Naive thymus-derived CD8-positive, alpha-beta T cell (primary cell): Measurements from ENCODE around the gene CD79A. TPM values are rescaled to one million over a fixed set of nuclear protein-coding genes. Genes with fewer than 3 reads are reported as not detected.
A peak's percentile ranks its signal among the peaks of the same experiment; 100 is the strongest.

Source experiments
- ATAC-seq, 2 donors: fragments of 150-1000 bp; cut with Tn5 transposase in 1 of 2; sonication (Bioruptor Pico), chemical (Tn5 transposase) in 1 of 2; 1 replicate in 1 of 2; 2 replicates in 1 of 2; pipeline ENCODE4 v1.10.0; 2021; ENCODE audit warnings: mild to moderate bottlenecking in 2 of 2, moderate library complexity in 2 of 2
- POLR2A ChIA-PET: fragments of 350-600 bp; sonication (Branson Sonifier 250); formaldehyde crosslinking; loops from one replicate; lab custom pipeline; 2021; ENCODE audit warnings: antibody characterized with exemption; lab: Charles Lee
- DNase-seq, 10 donors: peaks; one replicate each; pipeline versions ENCODE4 v3.0.0 to v3.0.0-alpha.2; 2020 to 2022
- H3K27ac Mint-ChIP-seq, 10 donors: one replicate each; pipeline ENCODE4 v1.8.0; 2020 to 2022; ENCODE audit warnings: mild to moderate bottlenecking in 10 of 10, mixed read lengths in 10 of 10, moderate library complexity in 4 of 10, inconsistent platforms in 1 of 10
- H3K27me3 Mint-ChIP-seq, 5 donors: one replicate each; pipeline ENCODE4 v1.8.0; 2021 to 2022; ENCODE audit warnings: mixed read lengths in 5 of 5
- H3K36me3 Mint-ChIP-seq, 3 donors: one replicate each; pipeline ENCODE4 v1.8.0; 2020 to 2022; ENCODE audit warnings: mixed read lengths in 3 of 3, mild to moderate bottlenecking in 2 of 3, inconsistent platforms in 1 of 3
- H3K4me1 Mint-ChIP-seq, 4 donors: one replicate each; pipeline ENCODE4 v1.8.0; 2021 to 2022; ENCODE audit warnings: mixed read lengths in 4 of 4
- H3K4me3 Mint-ChIP-seq, 10 donors: one replicate each; pipeline ENCODE4 v1.8.0; 2020 to 2022; ENCODE audit warnings: mild to moderate bottlenecking in 10 of 10, mixed read lengths in 10 of 10, moderate library complexity in 6 of 10, inconsistent platforms in 1 of 10
- H3K9me3 Mint-ChIP-seq, 9 donors: one replicate each; pipeline ENCODE4 v1.8.0; 2020 to 2022; ENCODE audit warnings: mixed read lengths in 9 of 9, mild to moderate bottlenecking in 3 of 9, inconsistent platforms in 1 of 9, moderate library complexity in 1 of 9
- polyA plus RNA-seq, 3 donors: library from polyadenylated mRNA; unstranded; fragments of 300-500 nt; fragmentation: Illumina TruSeq; gene quantifications; one replicate each; pipeline ENCODE4 v1.2.3, GENCODE V29; 2021
- total RNA-seq, 8 experiments: library from RNA in 2 of 8; stranded (reverse) in 2 of 8; gene quantifications; one replicate each; pipeline ENCODE4 v1.2.3 and lab custom pipeline; 2021 to 2026

CD79A gene
- total and polyA plus RNA-seq, 5 experiments from 2014 or later = 48.6 to 88.2 (median 54.9) TPM

- Mint-ChIP-seq H3K4me1 (peaks cover 29 to 74% (median 49%) of the 10 kb centered on the region in 4 donors), H3K9me3 (no peaks in the 10 kb centered on the region), H3K27ac (peak overlapping the region; percentile 94 to 100 (median 99)), H3K27me3 (peaks cover 0 to 1% (median 0%) of the 10 kb centered on the region in 5 donors), H3K4me3 (peak overlapping the region; percentile 94 to 99 (median 97)), H3K36me3 (peaks cover 9 to 53% (median 35%) of the 10 kb centered on the region in 3 donors)
- peak; percentile 56 to 58 for ATAC-seq
- peak; percentile 65 to 94 (median 84) for DNase-seq
- POLR2A ChIA-PET = interaction anchor here (0.6 to 13.9 kb wide), 15 partner anchors 9 to 345 kb away, joined by 3 to 819 read pairs (median 7); partner anchors contain the start of genes CD79A, ERFL, RABAC1 and RPS19
Measured at GRCh38 chr19:41887711-41888382, 10.8 kb downstream of the CD79A start.

- POLR2A ChIA-PET = interaction anchor here (1.3 to 13.9 kb wide), 12 partner anchors 17 to 187 kb away, joined by 3 to 819 read pairs (median 10); partner anchors contain the start of genes CD79A, ERFL, RABAC1 and RPS19
- ATAC-seq (peak; percentile 5 to 42), DNase-seq (peak in 8 of 10 donors; percentile 43 to 78 (median 74))
- Mint-ChIP-seq H3K4me1 (peaks cover 32 to 77% (median 56%) of the 10 kb centered on the region in 4 donors), H3K9me3 (no peaks in the 10 kb centered on the region), H3K27ac (peak overlapping the region; percentile 94 to 100 (median 99)), H3K4me3 (peak overlapping the region; percentile 94 to 99 (median 97)), H3K36me3 (peaks cover 9 to 57% (median 33%) of the 10 kb centered on the region in 3 donors), H3K27me3 (peaks cover 0 to 1% (median 0%) of the 10 kb centered on the region in 5 donors)
Measured at GRCh38 chr19:41888926-41889325, 11.8 kb downstream of the CD79A start.

- peaks cover 0 to 1% (median 0%) of the 10 kb centered on the region in 5 donors for H3K27me3 Mint-ChIP-seq
- peak overlapping the region; percentile 94 to 100 (median 99) for H3K27ac Mint-ChIP-seq
- ATAC-seq (no peak), DNase-seq (no peak)
- H3K36me3 Mint-ChIP-seq = peaks cover 9 to 65% (median 33%) of the 10 kb centered on the region in 3 donors
- no peaks in the 10 kb centered on the region for H3K9me3 Mint-ChIP-seq
- POLR2A ChIA-PET = interaction anchor here (1.3 to 13.9 kb wide), 9 partner anchors 9 to 69 kb away, joined by 4 to 819 read pairs (median 176); partner anchors contain the start of genes CD79A, ERFL, RABAC1 and RPS19
- peaks cover 33 to 80% (median 62%) of the 10 kb centered on the region in 4 donors for H3K4me1 Mint-ChIP-seq
- peak overlapping the region; percentile 94 to 99 (median 97) for H3K4me3 Mint-ChIP-seq
Measured at GRCh38 chr19:41889896-41890295, 12.8 kb downstream of the CD79A start.

- H3K4me1 Mint-ChIP-seq = peaks cover 35 to 80% (median 66%) of the 10 kb centered on the region in 4 donors
- peak overlapping the region; percentile 13 to 99 (median 92) for H3K27ac Mint-ChIP-seq
- ATAC-seq (no peak), DNase-seq (no peak)
- POLR2A ChIA-PET = interaction anchor here (0.7 to 13.9 kb wide), 9 partner anchors 10 to 68 kb away, joined by 3 to 819 read pairs (median 21); partner anchors contain the start of genes CD79A, ERFL, RABAC1 and RPS19
- peaks cover 9 to 68% (median 36%) of the 10 kb centered on the region in 3 donors for H3K36me3 Mint-ChIP-seq
- no peaks in the 10 kb centered on the region for H3K9me3 Mint-ChIP-seq
- peak overlapping the region in 6 of 10 donors; percentile 48 to 97 (median 74) for H3K4me3 Mint-ChIP-seq
- peaks cover 0 to 1% (median 0%) of the 10 kb centered on the region in 5 donors for H3K27me3 Mint-ChIP-seq
Measured at GRCh38 chr19:41890936-41891335, 13.9 kb downstream of the CD79A start.

GRCh38 chr19:41892173-41892902 lies 15.3 kb downstream of the CD79A start:
- Mint-ChIP-seq H3K4me1 (peaks cover 34 to 75% (median 70%) of the 10 kb centered on the region in 4 donors), H3K27ac (peak overlapping the region; percentile 83 to 99 (median 92)), H3K27me3 (peaks cover 0 to 1% (median 0%) of the 10 kb centered on the region in 5 donors), H3K36me3 (peaks cover 4 to 66% (median 23%) of the 10 kb centered on the region in 3 donors), H3K4me3 (peak overlapping the region in 7 of 10 donors; percentile 69 to 97 (median 81)), H3K9me3 (no peaks in the 10 kb centered on the region)
- POLR2A ChIA-PET = interaction anchor here (1.4 to 13.9 kb wide), 8 partner anchors 9 to 55 kb away, joined by 3 to 819 read pairs (median 98); partner anchors contain the start of genes CD79A, ERFL and RPS19
- no peak for DNase-seq
- no peak for ATAC-seq

- Mint-ChIP-seq H3K4me1 (peaks cover 37 to 81% (median 75%) of the 10 kb centered on the region in 4 donors), H3K9me3 (no peaks in the 10 kb centered on the region), H3K27me3 (no peaks in the 10 kb centered on the region), H3K4me3 (peak overlapping the region in 9 of 10 donors; percentile 53 to 86 (median 74)), H3K36me3 (peaks cover 4 to 73% (median 25%) of the 10 kb centered on the region in 3 donors), H3K27ac (peak overlapping the region; percentile 78 to 98 (median 90))
- POLR2A ChIA-PET = interaction anchor here (2.3 to 3.9 kb wide), 2 partner anchors 15 to 28 kb away, joined by 5 to 61 read pairs; no protein-coding TSS in a partner anchor
- DNase-seq (peak in 1 of 10 donors; percentile 42), ATAC-seq (peak; percentile 19 to 41)
Measured at GRCh38 chr19:41893899-41894298, 16.8 kb downstream of the CD79A start.

GRCh38 chr19:41894350-41894749 lies 17.3 kb downstream of the CD79A start:
- Mint-ChIP-seq H3K4me3 (peak overlapping the region in 9 of 10 donors; percentile 14 to 86 (median 74)), H3K9me3 (no peaks in the 10 kb centered on the region), H3K27ac (peak overlapping the region; percentile 78 to 98 (median 90)), H3K36me3 (peaks cover 9 to 73% (median 21%) of the 10 kb centered on the region in 3 donors), H3K27me3 (no peaks in the 10 kb centered on the region), H3K4me1 (peaks cover 36 to 81% (median 74%) of the 10 kb centered on the region in 4 donors)
- POLR2A ChIA-PET = interaction anchor here (0.5 to 3.9 kb wide), 7 partner anchors 10 to 62 kb away, joined by 3 to 61 read pairs (median 5); no protein-coding TSS in a partner anchor
- no peak for DNase-seq
- ATAC-seq = no peak

GRCh38 chr19:41895745-41896580 lies 18.9 kb downstream of the CD79A start:
- H3K27ac Mint-ChIP-seq = peak overlapping the region; percentile 85 to 96 (median 92)
- ATAC-seq (peak; percentile 61 to 70), DNase-seq (no peak)
- peak overlapping the region; percentile 14 to 86 (median 74) for H3K4me3 Mint-ChIP-seq
- H3K36me3 Mint-ChIP-seq = peaks cover 9 to 77% (median 21%) of the 10 kb centered on the region in 3 donors
- peaks cover 31 to 74% (median 71%) of the 10 kb centered on the region in 4 donors for H3K4me1 Mint-ChIP-seq
- POLR2A ChIA-PET = interaction anchor here (0.6 to 3.9 kb wide), 17 partner anchors 8 to 55 kb away, joined by 3 to 61 read pairs (median 5); partner anchors contain the start of gene RPS19
- no peaks in the 10 kb centered on the region for H3K27me3 Mint-ChIP-seq
- H3K9me3 Mint-ChIP-seq = no peaks in the 10 kb centered on the region

GRCh38 chr19:41896581-41896942 lies 19.5 kb downstream of the CD79A start:
- DNase-seq = no peak
- peak overlapping the region in 7 of 10 donors; percentile 10 to 84 (median 48) for H3K4me3 Mint-ChIP-seq
- no peaks in the 10 kb centered on the region for H3K27me3 Mint-ChIP-seq
- H3K27ac Mint-ChIP-seq = peak overlapping the region; percentile 66 to 96 (median 84)
- POLR2A ChIA-PET = interaction anchor here (0.6 to 3.9 kb wide), 8 partner anchors 9 to 25 kb away, joined by 3 to 61 read pairs (median 5); partner anchors contain the start of gene ARHGEF1
- H3K9me3 Mint-ChIP-seq = no peaks in the 10 kb centered on the region
- H3K4me1 Mint-ChIP-seq = peaks cover 29 to 73% (median 68%) of the 10 kb centered on the region in 4 donors
- ATAC-seq = no peak
- peaks cover 6 to 80% (median 20%) of the 10 kb centered on the region in 3 donors for H3K36me3 Mint-ChIP-seq

- POLR2A ChIA-PET = interaction anchor here (0.8 to 3.9 kb wide), 5 partner anchors 9 to 25 kb away, joined by 3 to 61 read pairs (median 3); partner anchors contain the start of gene ARHGEF1
- no peak for ATAC-seq
- Mint-ChIP-seq H3K9me3 (no peaks in the 10 kb centered on the region), H3K27ac (peak overlapping the region in 5 of 10 donors; percentile 70 to 96 (median 86)), H3K27me3 (no peaks in the 10 kb centered on the region), H3K36me3 (peaks cover 4 to 84% (median 24%) of the 10 kb centered on the region in 3 donors), H3K4me3 (peak overlapping the region in 1 of 10 donors; percentile 59), H3K4me1 (peaks cover 30 to 73% (median 67%) of the 10 kb centered on the region in 4 donors)
- no peak for DNase-seq
Measured at GRCh38 chr19:41897181-41897580, 20.1 kb downstream of the CD79A start.
